CD4-positive, CD25-positive, alpha-beta regulatory T cell (primary cell): ENCODE results near the gene B4GALT6. TPM values are rescaled to one million over a fixed set of nuclear protein-coding genes. Genes with fewer than 3 reads are reported as not detected.

Source experiments
- ATAC-seq, 2 donors: fragments of 150-1000 bp; cut with Tn5 transposase; one replicate each; pipeline ENCODE4 v1.10.0; 2021; ENCODE audit warnings: low read depth in 2 of 2, moderate number of reproducible peaks in 2 of 2, moderate library complexity in 1 of 2
- DNase-seq, 3 donors: peaks; one replicate each; pipeline versions ENCODE4 v3.0.0 to v3.0.0-alpha.2; 2012 to 2022; ENCODE audit warnings: mixed read lengths in 1 of 3
- H3K27ac ChIP-seq: one replicate; pipeline ENCODE4 v1.7.0; 2013; ENCODE audit warnings: mild to moderate bottlenecking, low read length; ENCODE audit not compliant: insufficient read depth, poor library complexity, severe bottlenecking
- H3K27me3 ChIP-seq: one replicate; pipeline ENCODE4 v1.7.0; 2013; ENCODE audit warnings: low read length; ENCODE audit not compliant: control insufficient read depth, insufficient read depth
- H3K36me3 ChIP-seq: one replicate; pipeline ENCODE4 v1.7.0; 2013; ENCODE audit warnings: mild to moderate bottlenecking, low read length, moderate library complexity; ENCODE audit not compliant: control insufficient read depth, insufficient read depth
- H3K4me1 ChIP-seq: 2 replicates; pipeline ENCODE4 v1.7.0; 2013; ENCODE audit warnings: mild to moderate bottlenecking, low read length; ENCODE audit not compliant: insufficient read depth, control insufficient read depth, poor library complexity, severe bottlenecking
- H3K4me3 ChIP-seq: one replicate; pipeline ENCODE4 v1.7.0; 2013; ENCODE audit warnings: low read depth, mild to moderate bottlenecking, low read length, moderate library complexity
- H3K9me3 ChIP-seq, 2 experiments: 1 replicate in 1 of 2; 2 replicates in 1 of 2; pipeline ENCODE4 v1.7.0; 2013; ENCODE audit warnings: low read length in 2 of 2, mild to moderate bottlenecking in 1 of 2, moderate library complexity in 1 of 2; ENCODE audit not compliant: control insufficient read depth in 2 of 2
- H3K27ac Mint-ChIP-seq, 3 donors: one replicate each; pipeline ENCODE4 v1.8.0; 2020 to 2022; ENCODE audit warnings: mild to moderate bottlenecking in 3 of 3, mixed read lengths in 3 of 3, moderate library complexity in 2 of 3
- H3K27me3 Mint-ChIP-seq: one replicate; pipeline ENCODE4 v1.8.0; 2022; ENCODE audit warnings: mild to moderate bottlenecking, mixed read lengths
- H3K36me3 Mint-ChIP-seq: one replicate; pipeline ENCODE4 v1.8.0; 2020; ENCODE audit warnings: mixed read lengths
- H3K4me1 Mint-ChIP-seq, 4 donors: one replicate each; pipeline ENCODE4 v1.8.0; 2020 to 2022; ENCODE audit warnings: mixed read lengths in 4 of 4, mild to moderate bottlenecking in 1 of 4
- H3K4me3 Mint-ChIP-seq, 4 donors: one replicate each; pipeline ENCODE4 v1.8.0; 2020 to 2022; ENCODE audit warnings: mild to moderate bottlenecking in 4 of 4, mixed read lengths in 4 of 4, moderate library complexity in 3 of 4
- H3K9me3 Mint-ChIP-seq, 7 donors: one replicate each; pipeline ENCODE4 v1.8.0; 2020 to 2022; ENCODE audit warnings: mixed read lengths in 7 of 7, mild to moderate bottlenecking in 3 of 7, moderate library complexity in 2 of 7
- polyA plus RNA-seq, 4 donors: library from polyadenylated mRNA; unstranded; fragments of 300-500 nt; fragmentation: Illumina TruSeq; gene quantifications; one replicate each; pipeline ENCODE4 v1.2.3, GENCODE V29; 2021
- total RNA-seq: library from RNA; stranded (reverse); gene quantifications from one replicate; pipeline ENCODE4 v1.2.3, GENCODE V29; 2022

B4GALT6 gene
- total and polyA plus RNA-seq, 5 donors from 2014 or later, result 0.47 TPM; not detected in 4

GRCh38 chr18:31686986-31687928 is 2.9 kb upstream of the B4GALT6 start:
- H3K4me1 ChIP-seq, result peaks cover 12% of the 10 kb centered on the region
- Mint-ChIP-seq H3K27me3 (peaks cover 56% of the 10 kb centered on the region), H3K4me3 (peak overlapping the region in 2 of 4 donors; percentile 28 to 81), H3K36me3 (no peaks in the 10 kb centered on the region), H3K27ac (no peak overlapping the region), H3K4me1 (peaks cover 0 to 21% (median 7%) of the 10 kb centered on the region in 4 donors), H3K9me3 (peaks cover 0 to 3% (median 0%) of the 10 kb centered on the region in 7 donors)
- no peak overlapping the region for H3K27ac ChIP-seq
- H3K27me3 ChIP-seq, result peaks cover 33% of the 10 kb centered on the region
- no peak overlapping the region for H3K4me3 ChIP-seq
- no peak for ATAC-seq
- H3K9me3 ChIP-seq, result no peaks in the 10 kb centered on the region
- H3K36me3 ChIP-seq, result no peaks in the 10 kb centered on the region
- no peak for DNase-seq

GRCh38 chr18:31686572-31686971 is 2.2 kb upstream of the B4GALT6 start:
- Mint-ChIP-seq H3K27ac (no peak overlapping the region), H3K36me3 (no peaks in the 10 kb centered on the region), H3K9me3 (peaks cover 0 to 3% (median 0%) of the 10 kb centered on the region in 7 donors), H3K4me3 (peak overlapping the region in 2 of 4 donors; percentile 28 to 81), H3K27me3 (peaks cover 59% of the 10 kb centered on the region), H3K4me1 (peaks cover 0 to 21% (median 7%) of the 10 kb centered on the region in 4 donors)
- no peak overlapping the region for H3K27ac ChIP-seq
- H3K36me3 ChIP-seq, result no peaks in the 10 kb centered on the region
- DNase-seq, result no peak
- ATAC-seq, result no peak
- H3K4me1 ChIP-seq, result peaks cover 12% of the 10 kb centered on the region
- H3K4me3 ChIP-seq, result no peak overlapping the region
- peaks cover 33% of the 10 kb centered on the region for H3K27me3 ChIP-seq
- H3K9me3 ChIP-seq, result no peaks in the 10 kb centered on the region

- Mint-ChIP-seq H3K4me1 (peaks cover 0 to 21% (median 7%) of the 10 kb centered on the region in 4 donors), H3K27me3 (peaks cover 65% of the 10 kb centered on the region), H3K4me3 (peak overlapping the region; percentile 61 to 84 (median 78)), H3K9me3 (peaks cover 0 to 5% (median 0%) of the 10 kb centered on the region in 7 donors), H3K27ac (no peak overlapping the region), H3K36me3 (no peaks in the 10 kb centered on the region)
- H3K4me3 ChIP-seq, result peak overlapping the region; percentile 24
- H3K27me3 ChIP-seq, result peaks cover 41% of the 10 kb centered on the region
- no peaks in the 10 kb centered on the region for H3K9me3 ChIP-seq
- no peaks in the 10 kb centered on the region for H3K36me3 ChIP-seq
- DNase-seq (peak in 1 of 3 donors; percentile 71), ATAC-seq (peak; percentile 52 to 59)
- no peak overlapping the region for H3K27ac ChIP-seq
- peaks cover 12% of the 10 kb centered on the region for H3K4me1 ChIP-seq
These were observed 1.0 kb upstream of the B4GALT6 start for GRCh38 chr18:31685097-31686082.

GRCh38 chr18:31683968-31684278 is 458 bp downstream of the B4GALT6 start:
- Mint-ChIP-seq H3K4me1 (peaks cover 0 to 21% (median 7%) of the 10 kb centered on the region in 4 donors), H3K36me3 (no peaks in the 10 kb centered on the region), H3K27ac (no peak overlapping the region), H3K4me3 (peak overlapping the region; percentile 85 to 93 (median 88)), H3K9me3 (peaks cover 0 to 4% (median 0%) of the 10 kb centered on the region in 7 donors), H3K27me3 (peaks cover 71% of the 10 kb centered on the region)
- Histone ChIP-seq H3K36me3 (no peaks in the 10 kb centered on the region), H3K9me3 (no peaks in the 10 kb centered on the region), H3K4me1 (peaks cover 12% of the 10 kb centered on the region), H3K27ac (no peak overlapping the region), H3K4me3 (no peak overlapping the region), H3K27me3 (peaks cover 43% of the 10 kb centered on the region)
- DNase-seq (no peak), ATAC-seq (no peak)

- peaks cover 0 to 4% (median 0%) of the 10 kb centered on the region in 7 donors for H3K9me3 Mint-ChIP-seq
- H3K27ac Mint-ChIP-seq, result no peak overlapping the region
These were observed 1.3 kb downstream of the B4GALT6 start for GRCh38 chr18:31683106-31683505.

GRCh38 chr18:31680831-31681568 is 3.4 kb downstream of the B4GALT6 start:
- ATAC-seq (no peak), DNase-seq (peak in 1 of 3 donors; percentile 13)
- H3K9me3 Mint-ChIP-seq, result peaks cover 0 to 4% (median 0%) of the 10 kb centered on the region in 7 donors
- H3K27ac Mint-ChIP-seq, result no peak overlapping the region
- no peaks in the 10 kb centered on the region for H3K36me3 Mint-ChIP-seq
- H3K9me3 ChIP-seq, result no peaks in the 10 kb centered on the region
- peaks cover 32% of the 10 kb centered on the region for H3K27me3 ChIP-seq
- peaks cover 68% of the 10 kb centered on the region for H3K27me3 Mint-ChIP-seq
- no peaks in the 10 kb centered on the region for H3K36me3 ChIP-seq
- H3K4me1 ChIP-seq, result peaks cover 12% of the 10 kb centered on the region
- no peak overlapping the region for H3K4me3 ChIP-seq
- H3K27ac ChIP-seq, result no peak overlapping the region
- no peak overlapping the region for H3K4me3 Mint-ChIP-seq
- peaks cover 0 to 15% (median 7%) of the 10 kb centered on the region in 4 donors for H3K4me1 Mint-ChIP-seq

More at GRCh38 chr18:31683106-31683505, 1.3 kb downstream of the B4GALT6 start:
- ATAC-seq (no peak), DNase-seq (no peak)
- Mint-ChIP-seq H3K4me1 (peaks cover 0 to 21% (median 7%) of the 10 kb centered on the region in 4 donors), H3K4me3 (peak overlapping the region in 2 of 4 donors; percentile 8 to 21), H3K36me3 (no peaks in the 10 kb centered on the region), H3K27me3 (peaks cover 78% of the 10 kb centered on the region)
- H3K9me3 ChIP-seq, result no peaks in the 10 kb centered on the region
- no peak overlapping the region for H3K27ac ChIP-seq
- H3K4me3 ChIP-seq, result no peak overlapping the region
- peaks cover 12% of the 10 kb centered on the region for H3K4me1 ChIP-seq
- H3K27me3 ChIP-seq, result peaks cover 39% of the 10 kb centered on the region
- H3K36me3 ChIP-seq, result no peaks in the 10 kb centered on the region

- peaks cover 32% of the 10 kb centered on the region for H3K27me3 ChIP-seq
- H3K4me1 ChIP-seq, result peaks cover 7% of the 10 kb centered on the region
- H3K36me3 ChIP-seq, result no peaks in the 10 kb centered on the region
- H3K4me3 ChIP-seq, result no peak overlapping the region
- no peaks in the 10 kb centered on the region for H3K9me3 ChIP-seq
- peaks cover 66% of the 10 kb centered on the region for H3K27me3 Mint-ChIP-seq
- DNase-seq (no peak), ATAC-seq (no peak)
- H3K36me3 Mint-ChIP-seq, result no peaks in the 10 kb centered on the region
- H3K4me1 Mint-ChIP-seq, result peaks cover 0 to 10% (median 5%) of the 10 kb centered on the region in 4 donors
- H3K27ac ChIP-seq, result no peak overlapping the region
- no peak overlapping the region for H3K27ac Mint-ChIP-seq
- H3K4me3 Mint-ChIP-seq, result peak overlapping the region in 1 of 4 donors; percentile 64
- H3K9me3 Mint-ChIP-seq, result peaks cover 0 to 4% (median 0%) of the 10 kb centered on the region in 7 donors
These were observed 4.0 kb downstream of the B4GALT6 start for GRCh38 chr18:31680433-31680811.
